ENCODE measurements around the gene ZSCAN32. TPM values are rescaled to one million over a fixed set of nuclear protein-coding genes. Genes with fewer than 3 reads are reported as not detected.

The ZSCAN32 gene
- total RNA-seq: 10.8 TPM
- polyA plus RNA-seq (ENCODE audit: insufficient read depth in 1 of 8, insufficient read length in 8 of 8, low replicate concordance in 1 of 8): 10 to 100 TPM in 4 of 8 donors, 1 to 10 TPM in 4; 7.0 to 11.1 (median 9.8) TPM
- long read RNA-seq, donor 1, partial matches to known transcripts: 0 of 1 reads
- long read RNA-seq, donor 1, other reads (novel, unspliced or antisense): 0 of 1 reads
- long read RNA-seq, donor 2: 0 reads
- long read RNA-seq, donor 3, partial matches to known transcripts: 0 of 3 reads
- long read RNA-seq, donor 3, other reads (novel, unspliced or antisense): 0 of 3 reads
- long read RNA-seq, donor 4, partial matches to known transcripts: 0 of 2 reads
- long read RNA-seq, donor 4, other reads (novel, unspliced or antisense): 0 of 2 reads
- long read RNA-seq, donor 5, transcript ZSCAN32-206 (1 exons, 1,977 nt): major isoform, 8 of 10 reads
- long read RNA-seq, donor 5, partial matches to known transcripts: 0 of 10 reads
- long read RNA-seq, donor 5, other reads (novel, unspliced or antisense): 0 of 10 reads
- long read RNA-seq, donor 6, transcript ZSCAN32-206 (1 exons, 1,977 nt): major isoform, 5 of 6 reads
- long read RNA-seq, donor 6, partial matches to known transcripts: 0 of 6 reads
- long read RNA-seq, donor 6, other reads (novel, unspliced or antisense): 0 of 6 reads
- long read RNA-seq, donor 7, transcript ZSCAN32-206 (1 exons, 1,977 nt): major isoform, 6 of 8 reads
- long read RNA-seq, donor 7, partial matches to known transcripts: 0 of 8 reads
- long read RNA-seq, donor 7, other reads (novel, unspliced or antisense): 0 of 8 reads
- long read RNA-seq, donor 8, partial matches to known transcripts: 0 of 3 reads
- long read RNA-seq, donor 8, other reads (novel, unspliced or antisense): 0 of 3 reads
- long read RNA-seq, donor 9, partial matches to known transcripts: 0 of 4 reads
- long read RNA-seq, donor 9, other reads (novel, unspliced or antisense): 0 of 4 reads
- long read RNA-seq, donor 10, transcript ZSCAN32-206 (1 exons, 1,977 nt): major isoform, 5 of 6 reads
- long read RNA-seq, donor 10, partial matches to known transcripts: 0 of 6 reads
- long read RNA-seq, donor 10, other reads (novel, unspliced or antisense): 0 of 6 reads
- long read RNA-seq, donor 11, partial matches to known transcripts: 0 of 6 reads
- long read RNA-seq, donor 11, other reads (novel, unspliced or antisense): 0 of 6 reads

GRCh38 chr16:3400779-3401688 is at the start of gene ZSCAN32, which contains the start of gene ZNF174:
ZSCAN32 (minus strand) TSS chr16:3401004; CDS start chr16:3397557, 3,447 bp downstream.
ZNF174 (plus strand) TSS chr16:3401215; CDS start chr16:3402005, 790 bp downstream.
- H3K27me3 ChIP-seq (ENCODE audit: control insufficient read depth, insufficient read depth, low read length): no peaks in the 10 kb centered on the region
- WGBS (ENCODE audit: insufficient coverage): under 1% methylated on average over 93 of the region's 95 CpGs

DNA sequence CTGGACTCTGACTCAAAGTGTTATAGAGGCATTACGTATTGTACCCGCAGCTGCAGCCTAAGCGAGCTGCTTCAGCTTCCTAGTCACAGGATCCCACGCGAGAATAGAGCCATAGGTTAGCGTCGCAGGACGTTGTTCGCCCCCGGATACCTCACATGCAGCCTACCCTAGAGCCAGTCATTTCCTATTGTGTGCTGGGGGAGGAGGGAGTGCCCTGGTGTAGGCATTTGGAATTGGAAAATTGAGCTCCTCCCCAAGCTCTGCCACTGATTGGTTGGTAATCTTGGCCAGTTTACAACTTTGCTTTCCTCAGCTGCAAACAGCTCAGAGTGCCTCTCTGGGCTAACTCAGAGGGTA is 43.2 kb upstream of the ZSCAN32 start:
- H3K4me1 ChIP-seq (ENCODE audit: control insufficient read depth, insufficient read depth, low read length): peaks cover 7% of the 10 kb centered on the region
- H3K9me3 ChIP-seq (replicated peaks; ENCODE audit: control insufficient read depth, low read depth, low read length): peaks cover 15% of the 10 kb centered on the region
- peak overlapping the region; percentile 90 for H3K27ac ChIP-seq (ENCODE audit: low read length)
- DNase-seq: peak; percentile 50
- peaks cover 18% of the 10 kb centered on the region for H3K36me3 ChIP-seq (ENCODE audit: control insufficient read depth, insufficient read depth, low read length)
- H3K4me3 ChIP-seq (ENCODE audit: low read length): peak overlapping the region; percentile 73
- 48% methylated on average over 6 of the region's 10 CpGs for WGBS (ENCODE audit: insufficient coverage)
- no peaks in the 10 kb centered on the region for H3K27me3 ChIP-seq (ENCODE audit: control insufficient read depth, insufficient read depth, low read length)

More at GRCh38 chr16:3400779-3401688, at the start of gene ZSCAN32, which contains the start of gene ZNF174:
- DNase-seq: peak; percentile 100
- Histone ChIP-seq H3K4me3 (ENCODE audit: low read length) (peak within 1 kb of the TSS; percentile 65), H3K36me3 (ENCODE audit: control insufficient read depth, insufficient read depth, low read length) (peaks cover 57% of the 10 kb centered on the region), H3K27ac (ENCODE audit: low read length) (peak within 1 kb of the TSS; percentile 77), H3K4me1 (ENCODE audit: control insufficient read depth, insufficient read depth, low read length) (peaks cover 14% of the 10 kb centered on the region), H3K9me3 (replicated peaks; ENCODE audit: control insufficient read depth, low read depth, low read length) (peaks cover 57% of the 10 kb centered on the region)

DNA sequence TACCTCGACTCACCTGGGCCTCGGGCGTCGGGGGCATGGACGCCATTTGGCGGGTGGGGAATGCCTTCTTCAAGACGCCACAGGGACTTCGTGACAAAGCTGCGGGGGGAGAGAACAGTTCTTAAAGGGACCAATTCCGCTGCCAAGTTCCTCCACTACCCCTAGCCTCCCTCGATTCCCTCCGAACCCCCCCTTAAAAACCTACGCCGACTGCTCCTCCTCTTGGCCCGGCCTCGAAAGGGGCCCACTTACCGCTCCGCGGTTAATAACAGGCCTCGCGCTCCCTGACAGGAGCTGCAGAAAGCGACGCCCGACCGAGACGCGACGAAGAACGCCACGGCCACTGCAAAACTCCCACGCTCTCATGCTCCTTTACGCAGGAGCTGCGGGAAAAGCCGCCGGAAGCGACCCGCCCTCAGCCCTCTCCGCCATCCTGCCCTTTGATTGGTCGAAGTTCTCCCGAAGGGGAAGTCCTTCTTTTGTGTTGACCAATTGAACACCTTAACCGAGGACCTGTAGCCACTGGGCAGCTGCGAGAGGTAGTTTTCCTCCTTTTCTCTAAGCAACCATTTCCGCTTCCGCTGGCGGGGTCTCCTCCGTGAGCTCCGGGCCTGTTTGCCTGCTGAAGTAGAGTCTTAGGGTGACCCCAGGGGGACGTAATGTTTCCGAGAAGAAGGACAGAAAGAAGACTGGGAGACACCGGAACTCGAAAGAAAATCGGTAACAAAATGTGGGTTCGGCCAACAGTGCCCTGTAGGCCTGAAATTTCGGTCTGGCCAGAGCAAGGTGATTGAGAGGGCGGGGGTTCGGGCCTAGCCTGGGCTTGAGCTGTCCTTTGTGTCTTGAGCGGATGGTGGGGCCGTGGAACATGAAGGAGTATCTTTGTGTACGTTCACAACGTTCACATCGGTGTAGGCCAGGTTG is 42.6 kb upstream of the ZSCAN32 start, which contains the start of the genes NAA60 and ZNF597:
Gene NAA60, plus strand, starts transcription at position 573 of the 924 bp plus-strand sequence. CDS start 32,548 bp downstream, outside the sequence.
Gene ZNF597, minus strand, starts transcription at position 397 of the 924 bp plus-strand sequence. Its CDS starts 351 bp downstream, at position 46.
- Histone ChIP-seq H3K27ac (ENCODE audit: low read length) (peak within 1 kb of the TSS; percentile 90), H3K4me1 (ENCODE audit: control insufficient read depth, insufficient read depth, low read length) (peaks cover 7% of the 10 kb centered on the region), H3K36me3 (ENCODE audit: control insufficient read depth, insufficient read depth, low read length) (peaks cover 15% of the 10 kb centered on the region), H3K27me3 (ENCODE audit: control insufficient read depth, insufficient read depth, low read length) (no peaks in the 10 kb centered on the region), H3K9me3 (replicated peaks; ENCODE audit: control insufficient read depth, low read depth, low read length) (peaks cover 15% of the 10 kb centered on the region), H3K4me3 (ENCODE audit: low read length) (peak within 1 kb of the TSS; percentile 73)
- DNase-seq: peak; percentile 98
- 49% methylated on average over 52 of the region's 61 CpGs for WGBS (ENCODE audit: insufficient coverage)

DNA sequence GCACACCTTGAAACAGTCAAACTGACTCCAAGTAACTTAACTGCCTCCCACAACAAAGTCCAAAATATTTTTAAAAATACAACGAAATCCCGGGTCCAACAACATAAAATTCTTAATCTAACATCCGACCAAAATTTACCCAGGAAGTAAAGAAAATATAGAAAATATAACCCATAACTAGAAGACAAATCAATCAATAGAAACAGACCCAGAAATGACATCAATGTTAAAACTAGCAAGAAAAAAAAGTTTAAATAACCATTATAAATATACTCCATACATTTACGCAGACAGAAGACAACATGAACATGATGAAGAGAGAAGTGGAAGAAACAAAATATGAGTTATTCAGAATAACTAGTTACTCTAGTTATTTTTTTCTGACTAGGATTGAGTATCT is 38.8 kb upstream of the ZSCAN32 start:
- peaks cover 8% of the 10 kb centered on the region for H3K36me3 ChIP-seq (ENCODE audit: control insufficient read depth, insufficient read depth, low read length)
- peaks cover 7% of the 10 kb centered on the region for H3K4me1 ChIP-seq (ENCODE audit: control insufficient read depth, insufficient read depth, low read length)
- DNase-seq: no peak
- H3K9me3 ChIP-seq (replicated peaks; ENCODE audit: control insufficient read depth, low read depth, low read length): peaks cover 15% of the 10 kb centered on the region
- no peak overlapping the region for H3K4me3 ChIP-seq (ENCODE audit: low read length)
- WGBS (ENCODE audit: insufficient coverage): no CpG with 5 or more reads among the region's 4 CpGs
- H3K27me3 ChIP-seq (ENCODE audit: control insufficient read depth, insufficient read depth, low read length): peaks cover 3% of the 10 kb centered on the region
- no peak overlapping the region for H3K27ac ChIP-seq (ENCODE audit: low read length)

DNA sequence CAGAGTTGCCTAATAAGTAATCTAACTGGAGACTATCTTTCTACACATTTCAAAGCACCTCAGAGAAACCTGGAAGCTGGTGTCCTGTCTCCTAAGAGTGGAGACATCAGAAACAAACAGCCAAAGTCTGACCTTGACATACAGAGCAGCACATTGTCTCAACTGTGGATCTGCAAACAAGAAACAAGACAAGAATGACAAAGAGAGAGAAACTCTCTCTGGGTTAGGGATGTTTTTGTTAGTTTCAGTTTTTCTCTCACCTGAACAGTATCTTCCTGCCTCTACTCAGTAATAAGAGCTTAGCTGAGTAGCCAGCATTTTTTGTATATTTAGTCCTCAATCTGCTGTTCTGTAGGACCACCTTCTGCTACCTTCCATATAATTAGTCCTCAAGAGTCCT is 33.6 kb upstream of the ZSCAN32 start:
- peaks cover 3% of the 10 kb centered on the region for H3K27me3 ChIP-seq (ENCODE audit: control insufficient read depth, insufficient read depth, low read length)
- H3K4me3 ChIP-seq (ENCODE audit: low read length): no peak overlapping the region
- no peak overlapping the region for H3K27ac ChIP-seq (ENCODE audit: low read length)
- peaks cover 7% of the 10 kb centered on the region for H3K36me3 ChIP-seq (ENCODE audit: control insufficient read depth, insufficient read depth, low read length)
- DNase-seq: no peak
- peaks cover 10% of the 10 kb centered on the region for H3K9me3 ChIP-seq (replicated peaks; ENCODE audit: control insufficient read depth, low read depth, low read length)
- H3K4me1 ChIP-seq (ENCODE audit: control insufficient read depth, insufficient read depth, low read length): no peaks in the 10 kb centered on the region

- H3K36me3 ChIP-seq (ENCODE audit: control insufficient read depth, insufficient read depth, low read length): peaks cover 7% of the 10 kb centered on the region
- 61% methylated on average over 26 of the region's 26 CpGs for WGBS (ENCODE audit: insufficient coverage)
- peak overlapping the region; percentile 14 for H3K4me3 ChIP-seq (ENCODE audit: low read length)
- peaks cover 7% of the 10 kb centered on the region for H3K9me3 ChIP-seq (replicated peaks; ENCODE audit: control insufficient read depth, low read depth, low read length)
- H3K27me3 ChIP-seq (ENCODE audit: control insufficient read depth, insufficient read depth, low read length): peaks cover 3% of the 10 kb centered on the region
- H3K4me1 ChIP-seq (ENCODE audit: control insufficient read depth, insufficient read depth, low read length): no peaks in the 10 kb centered on the region
- H3K27ac ChIP-seq (ENCODE audit: low read length): no peak overlapping the region
- peak; percentile 39 for DNase-seq
These were observed 31.0 kb upstream of the ZSCAN32 start for GRCh38 chr16:3431779-3432219.

- H3K27me3 ChIP-seq (ENCODE audit: control insufficient read depth, insufficient read depth, low read length): no peaks in the 10 kb centered on the region
- H3K4me3 ChIP-seq (ENCODE audit: low read length): no peak overlapping the region
- WGBS (ENCODE audit: insufficient coverage): 34% methylated on average over 24 of the region's 29 CpGs
- no peak overlapping the region for H3K27ac ChIP-seq (ENCODE audit: low read length)
- peaks cover 2% of the 10 kb centered on the region for H3K36me3 ChIP-seq (ENCODE audit: control insufficient read depth, insufficient read depth, low read length)
- no peak for DNase-seq
- H3K4me1 ChIP-seq (ENCODE audit: control insufficient read depth, insufficient read depth, low read length): no peaks in the 10 kb centered on the region
- H3K9me3 ChIP-seq (replicated peaks; ENCODE audit: control insufficient read depth, low read depth, low read length): peaks cover 68% of the 10 kb centered on the region
These were observed 13.1 kb upstream of the ZSCAN32 start for GRCh38 chr16:3413730-3414379.

DNA sequence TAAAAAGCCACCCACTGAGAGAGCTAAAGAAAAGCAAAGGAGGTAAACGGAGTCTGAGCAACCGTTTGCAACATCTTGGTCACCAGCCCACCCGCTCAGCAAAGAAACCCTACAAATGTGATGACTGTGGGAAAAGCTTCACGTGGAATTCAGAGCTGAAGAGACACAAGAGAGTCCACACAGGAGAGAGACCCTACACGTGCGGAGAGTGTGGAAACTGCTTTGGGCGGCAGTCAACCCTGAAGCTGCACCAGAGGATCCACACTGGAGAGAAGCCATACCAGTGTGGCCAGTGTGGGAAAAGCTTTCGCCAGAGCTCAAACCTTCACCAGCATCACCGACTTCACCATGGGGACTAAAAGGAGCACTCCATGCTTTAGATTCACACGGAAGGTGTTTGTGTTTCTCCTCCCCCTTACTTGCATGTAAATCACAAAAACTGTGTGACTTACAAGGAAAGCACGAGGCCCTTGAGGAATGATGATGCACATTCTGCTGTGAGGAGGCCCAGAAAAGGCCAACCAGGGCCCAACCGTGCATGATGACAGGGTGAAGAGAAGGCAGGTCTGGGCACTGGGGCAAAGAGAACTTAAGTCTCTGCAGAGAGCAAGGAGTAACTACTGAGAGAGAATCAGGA is 7.9 kb upstream of the ZSCAN32 start:
- Histone ChIP-seq H3K4me3 (ENCODE audit: low read length) (no peak overlapping the region), H3K36me3 (ENCODE audit: control insufficient read depth, insufficient read depth, low read length) (peaks cover 40% of the 10 kb centered on the region)
- no peak for DNase-seq

More for the DNA sequence above, 7.9 kb upstream of the ZSCAN32 start:
- Histone ChIP-seq H3K9me3 (replicated peaks; ENCODE audit: control insufficient read depth, low read depth, low read length) (peaks cover 85% of the 10 kb centered on the region), H3K4me1 (ENCODE audit: control insufficient read depth, insufficient read depth, low read length) (no peaks in the 10 kb centered on the region), H3K27ac (ENCODE audit: low read length) (no peak overlapping the region), H3K27me3 (ENCODE audit: control insufficient read depth, insufficient read depth, low read length) (peaks cover 3% of the 10 kb centered on the region)
- WGBS (ENCODE audit: insufficient coverage): 99% methylated on average over 9 of the region's 12 CpGs
